HepG2 (cell line): ENCODE measurements around the gene SERPINA6. TPM values are rescaled to one million over a fixed set of nuclear protein-coding genes. Genes with fewer than 3 reads are reported as not detected.

ENCODE experiments used
- CBX5 ChIP-seq: sonication (generic); formaldehyde crosslinking; IDR thresholded peaks from 2 replicates; pipeline ENCODE4 v1.4.0; 2020; ENCODE audit warnings: missing genetic modification reagents, borderline replicate concordance
- FOXA1 ChIP-seq, 2 experiments: fragments of 450-650 bp in 1 of 2; sonication (generic) in 1 of 2; formaldehyde crosslinking in 1 of 2; IDR thresholded peaks; 2 replicates each; pipeline versions ENCODE4 v1.4.0 to v1.6.1; 2016 to 2020; ENCODE audit warnings: missing genetic modification reagents in 1 of 2
- JUNB ChIP-seq: sonication (generic); formaldehyde crosslinking; IDR thresholded peaks from 2 replicates; pipeline ENCODE4 v1.8.0; 2022; ENCODE audit warnings: missing genetic modification reagents, mild to moderate bottlenecking, borderline replicate concordance
- NR3C1 ChIP-seq: sonication (generic); formaldehyde crosslinking; IDR thresholded peaks from 2 replicates; pipeline ENCODE4 v1.4.0; 2020; ENCODE audit warnings: missing genetic modification reagents
- RBM22 ChIP-seq: fragments of 200-400 bp; formaldehyde crosslinking; optimal IDR thresholded peaks from 2 replicates; pipeline ENCODE3; 2017; ENCODE audit warnings: mild to moderate bottlenecking, low read length, moderate library complexity
- SALL1 ChIP-seq: sonication (generic); formaldehyde crosslinking; IDR thresholded peaks from 2 replicates; pipeline ENCODE4 v1.8.0; 2022; ENCODE audit warnings: mild to moderate bottlenecking, missing genetic modification reagents
- SIX1 ChIP-seq: sonication (generic); formaldehyde crosslinking; IDR thresholded peaks from 2 replicates; pipeline ENCODE4 v1.4.0; 2020; ENCODE audit warnings: missing genetic modification reagents, borderline replicate concordance
- SP140L ChIP-seq: sonication (generic); formaldehyde crosslinking; IDR thresholded peaks from 2 replicates; pipeline ENCODE4 v1.4.0; 2020; ENCODE audit warnings: missing genetic modification reagents, borderline replicate concordance
- SRY ChIP-seq: sonication (generic); formaldehyde crosslinking; IDR thresholded peaks from 2 replicates; pipeline ENCODE4 v1.8.0; 2022; ENCODE audit warnings: mild to moderate bottlenecking, missing genetic modification reagents
- ZBTB10 ChIP-seq: sonication (generic); formaldehyde crosslinking; IDR thresholded peaks from 2 replicates; pipeline ENCODE4 v1.4.0; 2020; ENCODE audit warnings: missing genetic modification reagents, borderline replicate concordance
- ZBTB7A ChIP-seq: sonication (generic); formaldehyde crosslinking; IDR thresholded peaks from 2 replicates; pipeline ENCODE4 v1.8.0; 2022; ENCODE audit warnings: mild to moderate bottlenecking, missing genetic modification reagents
- ZFP90 ChIP-seq: sonication (generic); formaldehyde crosslinking; IDR thresholded peaks from 2 replicates; pipeline ENCODE4 v1.8.0; 2022; ENCODE audit warnings: missing genetic modification reagents, mild to moderate bottlenecking, inconsistent platforms, borderline replicate concordance
- ZHX2 ChIP-seq, 2 experiments: sonication (generic) in 1 of 2; formaldehyde crosslinking in 1 of 2; IDR thresholded peaks; 2 replicates each; pipeline versions ENCODE4 v1.6.1 to v1.9.0; 2014 to 2022; ENCODE audit warnings: antibody characterized with exemption in 1 of 2, borderline replicate concordance in 1 of 2, inconsistent platforms in 1 of 2, low read depth in 1 of 2, missing genetic modification reagents in 1 of 2
- ZNF274 ChIP-seq: sonication (generic); formaldehyde crosslinking; IDR thresholded peaks from 2 replicates; pipeline ENCODE4 v1.5.1; 2020; ENCODE audit warnings: mild to moderate bottlenecking, missing genetic modification reagents
- ZNF333 ChIP-seq: sonication (generic); formaldehyde crosslinking; IDR thresholded peaks from 2 replicates; pipeline ENCODE4 v1.4.0; 2020; ENCODE audit warnings: mild to moderate bottlenecking, missing genetic modification reagents, borderline replicate concordance
- ZNF496 ChIP-seq: sonication (generic); formaldehyde crosslinking; IDR thresholded peaks from 2 replicates; pipeline ENCODE4 v1.8.1; 2023; ENCODE audit warnings: mild to moderate bottlenecking, moderate library complexity, missing genetic modification reagents; ENCODE audit not compliant: insufficient replicate concordance
- ZNF775 ChIP-seq: sonication (generic); formaldehyde crosslinking; IDR thresholded peaks from 2 replicates; pipeline ENCODE4 v1.4.0; 2020; ENCODE audit warnings: missing genetic modification reagents, mild to moderate bottlenecking, moderate library complexity, borderline replicate concordance
- ZNF883 ChIP-seq: sonication (generic); formaldehyde crosslinking; IDR thresholded peaks from 2 replicates; pipeline ENCODE4 v1.5.1; 2020; ENCODE audit warnings: mild to moderate bottlenecking, missing genetic modification reagents; ENCODE audit errors: not compliant biosample characterization
- polyA plus RNA-seq, 8 experiments: library from polyadenylated mRNA; depleted of rRNA in 3 of 8; stranded (reverse) in 7 of 8; unstranded in 1 of 8; fragments of >200 nt; fragmentation: Illumina TruSeq in 4 of 8; extraction: Trizol in 4 of 8; gene quantifications; 2 replicates each; pipeline versions ENCODE4 v1.2.1 to v1.2.3, GENCODE V29; 2011 to 2016; ENCODE audit warnings: low read depth in 4 of 8, missing spikeins in 1 of 8, mixed read lengths in 1 of 8; ENCODE audit not compliant: insufficient read depth in 1 of 8
- total RNA-seq, 5 experiments: library from RNA; depleted of rRNA; stranded (reverse); fragments of >200 nt; fragmentation: Illumina TruSeq; extraction: Trizol; gene quantifications; 2 replicates each; pipeline ENCODE4 v1.2.3, GENCODE V29; 2016; ENCODE audit warnings: low read depth in 1 of 5
- TF ChIP-seq, protein P1 (sequence below): conservative IDR thresholded peaks from 2 replicates; pipeline ENCODE4 v1.6.1; 2018; ENCODE audit warnings: missing genetic modification reagents

Gene SERPINA6
- total and polyA plus RNA-seq, 2 of the 13 experiments (the other 11 are each of a cell fraction or from before 2014, with no cell fraction given) = 260 to 333 TPM

DNA sequence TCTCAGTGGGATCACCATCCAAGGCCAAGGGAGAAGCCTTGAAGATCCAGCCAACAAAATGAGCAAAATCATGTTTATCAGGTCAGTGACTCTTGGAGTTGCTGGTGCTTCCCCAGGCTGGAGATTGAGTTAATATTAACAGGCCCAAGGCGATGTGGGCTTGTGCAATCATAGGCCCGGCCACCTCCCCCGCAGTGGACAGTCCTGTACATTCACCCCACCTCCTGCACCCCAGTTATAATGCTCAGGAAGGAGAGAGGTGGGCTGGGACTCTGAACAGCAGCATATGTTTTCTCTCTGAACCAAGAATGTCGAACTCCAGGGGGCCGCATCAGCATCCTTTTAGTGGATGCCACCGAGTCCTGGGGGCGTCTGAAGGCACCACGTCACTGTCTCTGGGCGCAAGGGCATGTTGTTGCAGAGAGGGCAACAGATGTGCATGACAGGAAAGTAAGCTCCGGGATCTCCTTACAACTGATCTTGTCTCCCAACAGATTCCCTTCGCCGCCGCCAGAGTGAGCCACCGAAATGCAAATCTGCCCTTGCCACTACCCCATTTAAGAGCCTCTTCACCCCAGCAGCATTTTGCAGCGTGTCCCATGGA, 32.2 kb upstream of the SERPINA6 start (continued):
- no peak for TF ChIP-seq ZHX2 (IDR thresholded peaks at IDR 0.05; ENCODE audit: low read depth)
- TF ChIP-seq ZHX2 (CRISPR knock-in tag; IDR thresholded peaks at IDR 0.05; ENCODE audit: borderline replicate concordance) = no peak
- TF ChIP-seq SRY (CRISPR knock-in tag) = no peak
- no peak for TF ChIP-seq RBM22
- no peak for TF ChIP-seq ZNF496
- TF ChIP-seq FOXA1 (IDR thresholded peaks at IDR 0.05) = no peak
- TF ChIP-seq FOXA1 (CRISPR knock-in tag; IDR thresholded peaks at IDR 0.05) = no peak
- TF ChIP-seq ZNF883 (CRISPR knock-in tag) = peak; percentile 25
- peak; percentile 47; the same call in 1 of the 2 replicates for TF ChIP-seq JUNB (CRISPR knock-in tag)
- TF ChIP-seq ZBTB10 (CRISPR knock-in tag) = peak; percentile 97
- peak; percentile 29; the same call in 1 of the 2 replicates for TF ChIP-seq ZFP90
- no peak for TF ChIP-seq ZNF333 (CRISPR knock-in tag)
- no peak for TF ChIP-seq NR3C1 (CRISPR knock-in tag)
- TF ChIP-seq SIX1 (CRISPR knock-in tag) = no peak
- no peak for TF ChIP-seq SP140L
- peak; percentile 41; the same call in 1 of the 2 replicates for TF ChIP-seq CBX5 (CRISPR knock-in tag)
- TF ChIP-seq, protein P1, sequence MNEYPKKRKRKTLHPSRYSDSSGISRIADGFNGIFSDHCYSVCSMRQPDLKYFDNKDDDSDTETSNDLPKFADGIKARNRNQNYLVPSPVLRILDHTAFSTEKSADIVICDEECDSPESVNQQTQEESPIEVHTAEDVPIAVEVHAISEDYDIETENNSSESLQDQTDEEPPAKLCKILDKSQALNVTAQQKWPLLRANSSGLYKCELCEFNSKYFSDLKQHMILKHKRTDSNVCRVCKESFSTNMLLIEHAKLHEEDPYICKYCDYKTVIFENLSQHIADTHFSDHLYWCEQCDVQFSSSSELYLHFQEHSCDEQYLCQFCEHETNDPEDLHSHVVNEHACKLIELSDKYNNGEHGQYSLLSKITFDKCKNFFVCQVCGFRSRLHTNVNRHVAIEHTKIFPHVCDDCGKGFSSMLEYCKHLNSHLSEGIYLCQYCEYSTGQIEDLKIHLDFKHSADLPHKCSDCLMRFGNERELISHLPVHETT (CRISPR knock-in tag) = 0 out of 2 replicates have a peak, but pooled peaks have one; percentile 49
- TF ChIP-seq ZBTB7A (CRISPR knock-in tag) = peak; percentile 72; the same call in 1 of the 2 replicates
- TF ChIP-seq ZNF274 (CRISPR knock-in tag) = no peak; the same call in 1 of the 2 replicates
- peak; percentile 95 for TF ChIP-seq SALL1 (CRISPR knock-in tag)
- no peak for TF ChIP-seq ZNF775 (CRISPR knock-in tag)
